ES-I3 (cell line): ENCODE measurements around the gene WFDC13.

Source experiments
- H3K36me3 ChIP-seq: 2 replicates; pipeline ENCODE4 v1.6.1; 2013; ENCODE audit warnings: mild to moderate bottlenecking, low read length, control low read depth, moderate library complexity; ENCODE audit not compliant: insufficient read depth
- H3K4me1 ChIP-seq: 2 replicates; pipeline ENCODE4 v1.6.1; 2013; ENCODE audit warnings: mild to moderate bottlenecking, control low read depth, low read length; ENCODE audit not compliant: insufficient read depth
- H3K9ac ChIP-seq: 2 replicates; pipeline ENCODE4 v1.6.1; 2013; ENCODE audit warnings: low read depth, mild to moderate bottlenecking, low read length, moderate library complexity
- H3K9me3 ChIP-seq: 2 replicates; pipeline ENCODE4 v1.6.1; 2013; ENCODE audit warnings: mild to moderate bottlenecking, low read length, moderate library complexity; ENCODE audit not compliant: control insufficient read depth, insufficient read depth

Gene WFDC13

GRCh38 chr20:45735552-45735951 lies 33.7 kb downstream of the WFDC13 start:
- Histone ChIP-seq H3K4me1 (no peaks in the 10 kb centered on the region), H3K9me3 (peaks cover 7% of the 10 kb centered on the region), H3K9ac (no peak overlapping the region), H3K36me3 (no peaks in the 10 kb centered on the region)

GRCh38 chr20:45735988-45736387 lies 34.1 kb downstream of the WFDC13 start:
- Histone ChIP-seq H3K9ac (no peak overlapping the region), H3K36me3 (no peaks in the 10 kb centered on the region), H3K9me3 (peaks cover 7% of the 10 kb centered on the region), H3K4me1 (no peaks in the 10 kb centered on the region)

DNA sequence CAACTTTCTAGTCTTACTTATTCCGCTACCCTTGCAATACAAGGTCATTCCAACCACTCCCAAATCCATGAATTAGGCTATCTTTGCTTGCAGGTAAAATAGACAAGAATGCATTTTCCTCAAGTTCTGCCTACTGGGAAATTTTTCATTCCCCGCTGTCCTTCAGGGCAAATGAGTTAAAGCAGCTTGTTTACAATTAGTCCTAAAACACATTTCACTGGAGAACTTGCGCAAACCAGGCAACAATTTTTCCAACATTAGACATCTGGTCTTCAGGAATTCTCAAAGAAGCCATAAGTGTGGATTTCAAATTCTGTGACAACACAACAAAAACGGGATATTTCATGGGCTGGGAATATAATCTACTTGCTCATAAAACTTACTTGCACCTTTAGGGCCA lies 40.8 kb downstream of the WFDC13 start:
- no peaks in the 10 kb centered on the region; the same call in 1 of the 2 replicates for H3K9me3 ChIP-seq
- no peaks in the 10 kb centered on the region for H3K36me3 ChIP-seq
- no peak overlapping the region for H3K9ac ChIP-seq
- no peaks in the 10 kb centered on the region for H3K4me1 ChIP-seq

- H3K4me1 ChIP-seq, result no peaks in the 10 kb centered on the region
- no peak overlapping the region for H3K9ac ChIP-seq
Measured at GRCh38 chr20:45745015-45745414, 43.2 kb downstream of the WFDC13 start.

DNA sequence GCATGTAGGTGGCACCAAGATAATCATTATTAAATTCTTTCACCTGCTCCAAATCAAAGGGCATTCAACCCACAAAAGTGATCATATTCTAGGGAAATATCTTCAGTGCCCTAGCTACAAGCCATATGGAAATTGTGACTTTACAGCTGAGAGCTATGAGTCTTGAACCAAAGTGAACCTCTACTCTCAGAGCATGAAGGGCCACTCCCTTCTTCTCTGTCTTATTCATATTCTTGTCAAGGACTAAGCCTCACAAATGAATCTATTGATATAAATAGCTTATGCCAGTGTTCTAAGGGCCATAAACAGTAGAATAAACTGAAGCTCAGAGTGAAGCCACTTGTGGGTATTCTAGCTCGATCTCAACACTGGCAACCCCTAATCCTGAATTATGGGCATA lies 49.9 kb downstream of the WFDC13 start:
- Histone ChIP-seq H3K36me3 (no peaks in the 10 kb centered on the region), H3K4me1 (no peaks in the 10 kb centered on the region), H3K9ac (no peak overlapping the region), H3K9me3 (peaks cover 6% of the 10 kb centered on the region)

More at GRCh38 chr20:45745015-45745414, 43.2 kb downstream of the WFDC13 start:
- no peaks in the 10 kb centered on the region for H3K9me3 ChIP-seq
- H3K36me3 ChIP-seq, result no peaks in the 10 kb centered on the region

- H3K4me1 ChIP-seq, result no peaks in the 10 kb centered on the region
- no peak overlapping the region for H3K9ac ChIP-seq
- H3K9me3 ChIP-seq, result peaks cover 8% of the 10 kb centered on the region
- 0 out of 2 replicates have a peak, but pooled peaks cover under 1% of the 10 kb centered on the region for H3K36me3 ChIP-seq
Measured at GRCh38 chr20:45752746-45753145, 50.9 kb downstream of the WFDC13 start.

DNA sequence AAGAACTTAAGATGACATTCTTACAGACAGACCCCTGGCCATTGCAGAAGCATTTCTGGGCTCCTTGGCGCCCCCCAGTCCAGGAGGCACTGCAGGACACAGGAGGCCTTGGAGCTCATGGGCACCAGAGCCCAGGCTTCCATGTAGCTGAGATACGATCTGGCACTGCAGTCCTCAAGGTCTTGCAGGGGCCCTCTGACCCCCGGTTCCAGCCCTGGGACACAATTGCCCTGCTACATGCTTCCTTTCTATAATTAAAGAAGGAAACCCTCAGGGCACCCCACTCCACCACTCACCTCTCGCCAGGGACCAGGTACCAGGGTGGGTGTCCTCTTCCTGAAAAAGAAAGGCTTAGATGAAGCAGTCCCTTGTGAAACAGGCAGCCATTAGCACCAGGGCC lies 56.3 kb downstream of the WFDC13 start:
- Histone ChIP-seq H3K9ac (no peak overlapping the region), H3K9me3 (peaks cover 12% of the 10 kb centered on the region), H3K4me1 (no peaks in the 10 kb centered on the region), H3K36me3 (peaks cover 5% of the 10 kb centered on the region; the same call in 1 of the 2 replicates)
